Activated CD8-positive, alpha-beta memory T cell treated with anti-CD3 and anti-CD28 coated beads, Interleukin-2, amount 50 U/mL, for 24 hours (primary cell): ENCODE results near the gene OR1J1.

Source experiments
- DNase-seq: peaks from one replicate; pipeline ENCODE4 v3.0.0-alpha.2; 2020; ENCODE audit errors: extremely low read depth

The OR1J1 gene

DNA sequence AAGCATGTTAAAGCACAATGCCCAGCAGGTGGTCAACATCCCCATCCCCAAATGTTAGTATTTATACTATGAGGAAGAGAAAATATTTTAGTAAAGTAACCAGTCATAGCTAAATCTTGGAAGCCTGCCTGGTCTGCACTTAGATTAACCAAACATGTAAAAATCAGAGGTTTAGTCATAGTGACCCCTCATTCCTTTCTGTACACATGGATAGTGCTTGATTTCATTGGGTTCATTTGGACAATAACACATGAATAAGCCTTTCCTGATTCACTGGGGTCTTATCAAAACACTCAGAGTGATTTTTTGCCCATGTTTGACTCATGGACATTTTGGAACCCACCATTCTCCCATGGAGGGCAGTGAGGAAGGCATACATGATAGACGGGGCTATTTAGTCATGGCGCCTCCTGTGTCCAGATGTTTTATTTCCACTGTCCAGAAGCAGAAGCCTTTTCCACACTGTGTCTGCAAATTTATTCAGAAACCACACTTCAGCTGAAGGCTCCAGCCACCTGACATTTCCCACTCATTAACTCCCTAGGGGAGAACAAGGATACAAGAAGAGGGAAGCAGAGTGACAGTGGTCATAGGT is 32.5 kb downstream of the OR1J1 start:
- no peak for DNase-seq

DNA sequence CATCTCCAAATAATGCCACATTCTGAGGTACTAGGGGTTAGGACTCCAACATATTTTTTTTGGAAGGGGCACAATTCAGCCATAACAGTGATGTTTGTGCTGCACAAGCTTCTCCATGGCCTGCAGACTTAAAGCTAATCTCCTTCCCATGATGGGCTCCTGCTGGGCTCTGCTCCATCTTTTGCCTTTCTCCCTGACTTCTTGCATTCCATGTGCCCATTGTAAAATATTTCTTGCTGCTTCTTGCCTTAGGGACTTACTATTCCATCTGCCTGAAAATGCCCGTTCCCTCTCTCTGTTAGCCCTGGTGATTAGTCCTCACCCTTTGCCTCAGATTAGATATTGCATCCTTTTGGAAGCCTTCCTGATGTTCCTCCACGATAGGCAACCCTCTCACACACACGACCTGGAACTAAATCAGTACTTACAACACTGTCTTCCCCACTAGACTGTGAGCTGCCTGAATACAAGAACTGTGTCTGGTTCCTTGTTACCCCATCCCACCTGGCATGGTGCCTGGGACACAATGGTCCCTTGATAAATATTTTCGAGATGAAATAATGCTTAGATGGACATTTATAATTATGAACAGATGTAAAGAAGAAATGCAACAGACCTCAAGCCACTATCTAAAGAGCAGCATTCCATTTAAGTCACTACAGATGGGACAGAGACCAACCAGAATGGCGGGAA is 33.5 kb downstream of the OR1J1 start:
- no peak for DNase-seq

DNA sequence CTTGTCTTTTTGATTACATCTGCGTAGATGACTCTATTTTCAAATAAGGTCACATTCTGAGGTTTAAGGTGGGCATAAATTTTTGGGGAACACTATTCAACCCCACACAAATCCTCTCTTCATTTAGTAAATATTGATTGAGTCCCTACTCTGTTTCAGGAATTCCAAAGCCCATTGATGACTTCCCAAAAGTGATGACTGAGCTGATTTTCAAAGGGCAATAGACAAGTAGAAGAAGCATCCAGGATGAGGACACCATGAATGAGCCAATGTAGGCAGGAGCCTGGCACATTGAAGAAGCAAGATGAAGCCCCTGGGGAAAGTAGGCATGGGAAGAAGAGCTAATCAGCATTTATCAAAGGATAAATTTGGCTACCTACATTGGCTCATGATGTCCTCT is 35.2 kb downstream of the OR1J1 start:
- DNase-seq, result no peak
